ENCODE data around the gene MRAP.

GRCh38 chr21:32256251-32256650 lies 42.4 kb upstream of the MRAP start:
- TF ChIP-seq CTCF (IDR thresholded peaks at IDR 0.05; ENCODE audit: low read depth, low read length, poor library complexity, severe bottlenecking) (no peak), EZH2phosphoT487 (IDR thresholded peaks at IDR 0.05; ENCODE audit: borderline replicate concordance, low read length) (no peak)
